HFF-Myc (cell line): Measurements from ENCODE around the gene MAD2L2.
A peak's percentile ranks its signal among the peaks of the same experiment; 100 is the strongest.
"Not testable (repeated sequence)": the region's sequence is repeated elsewhere in the genome, so short reads cannot be mapped to it uniquely, and the experiment has no call there.

Source experiments
- DNase-seq: peaks from one replicate; pipeline ENCODE4 v3.0.0-alpha.2; 2011; ENCODE audit warnings: low read depth; ENCODE audit errors: extremely low read depth
- H3K4me3 ChIP-seq: replicated peaks from 2 replicates; pipeline ENCODE4 v1.5.1; 2011; ENCODE audit warnings: low read depth, mild to moderate bottlenecking, control low read depth, low read length
- CTCF ChIP-seq: IDR thresholded peaks from 2 replicates; pipeline ENCODE4 v1.5.1; 2012; ENCODE audit warnings: mild to moderate bottlenecking, low read depth, low read length, control low read depth; ENCODE audit errors: missing control alignments

The MAD2L2 gene

GRCh38 chr1:11645670-11646265 is 35.2 kb downstream of the MAD2L2 start:
- no peak overlapping the region for H3K4me3 ChIP-seq
- TF ChIP-seq CTCF = peak; percentile 84
- peak; percentile 43 for DNase-seq

- no peak for DNase-seq
- TF ChIP-seq CTCF = no peak
- H3K4me3 ChIP-seq = no peak overlapping the region
These were observed 35.7 kb downstream of the MAD2L2 start for GRCh38 chr1:11645270-11645669.

GRCh38 chr1:11643782-11644181 is 37.2 kb downstream of the MAD2L2 start:
- no peak for DNase-seq
- no peak for TF ChIP-seq CTCF
- H3K4me3 ChIP-seq = no peak overlapping the region

- DNase-seq = peak; percentile 47
- TF ChIP-seq CTCF = peak; percentile 97
- not testable (repeated sequence) for H3K4me3 ChIP-seq
These were observed 38.4 kb downstream of the MAD2L2 start for GRCh38 chr1:11642418-11643017.

- DNase-seq = no peak
- TF ChIP-seq CTCF = no peak
- H3K4me3 ChIP-seq = no peak overlapping the region
These were observed 39.1 kb downstream of the MAD2L2 start for GRCh38 chr1:11641776-11642305.

- no peak for DNase-seq
- H3K4me3 ChIP-seq = no peak overlapping the region
- no peak for TF ChIP-seq CTCF
These were observed 40.0 kb downstream of the MAD2L2 start for GRCh38 chr1:11640944-11641343.

GRCh38 chr1:11640101-11640500 is 40.8 kb downstream of the MAD2L2 start:
- TF ChIP-seq CTCF = no peak
- DNase-seq = no peak
- H3K4me3 ChIP-seq = no peak overlapping the region
